Measurements from ENCODE around the gene EPHA3.

- TF ChIP-seq CTCF (IDR thresholded peaks at IDR 0.05; ENCODE audit: low read length) (no peak), EZH2 (IDR thresholded peaks at IDR 0.05; ENCODE audit: borderline replicate concordance, low read length) (no peak)
Measured at GRCh38 chr3:89320186-89320585, 212.8 kb downstream of the EPHA3 start.

Measured in OCI-LY1 (cell line).